AG04449 (cell line): ENCODE results near the gene MKLN1.

Experiments
- CTCF ChIA-PET: fragments of 350-600 bp; formaldehyde crosslinking; extraction: SDS; loops from one replicate; lab custom pipeline; 2021; ENCODE audit warnings: antibody characterized with exemption; lab: Yijun Ruan, JAX
- POLR2A ChIA-PET: fragments of 400-600, 350-600 bp; formaldehyde crosslinking; extraction: SDS; loops from one replicate; lab custom pipeline; 2020; ENCODE audit warnings: antibody characterized with exemption, inconsistent platforms; lab: Yijun Ruan, JAX
- DNase-seq: peaks from one replicate; pipeline ENCODE4 v3.0.0-alpha.2; 2010; ENCODE audit warnings: low read depth, low spot score
- H3K4me3 ChIP-seq: 2 replicates; pipeline ENCODE4 v1.5.1; 2011; ENCODE audit warnings: low read depth, mild to moderate bottlenecking, control low read depth, low read length
- TF ChIP-seq, protein P1 (sequence below): IDR thresholded peaks from one replicate; pipeline ENCODE4 v1.5.1; 2011; ENCODE audit warnings: mild to moderate bottlenecking, moderate library complexity, low read length, control low read depth, inconsistent platforms; ENCODE audit not compliant: insufficient read depth; ENCODE audit errors: missing control alignments

MKLN1 gene

DNA sequence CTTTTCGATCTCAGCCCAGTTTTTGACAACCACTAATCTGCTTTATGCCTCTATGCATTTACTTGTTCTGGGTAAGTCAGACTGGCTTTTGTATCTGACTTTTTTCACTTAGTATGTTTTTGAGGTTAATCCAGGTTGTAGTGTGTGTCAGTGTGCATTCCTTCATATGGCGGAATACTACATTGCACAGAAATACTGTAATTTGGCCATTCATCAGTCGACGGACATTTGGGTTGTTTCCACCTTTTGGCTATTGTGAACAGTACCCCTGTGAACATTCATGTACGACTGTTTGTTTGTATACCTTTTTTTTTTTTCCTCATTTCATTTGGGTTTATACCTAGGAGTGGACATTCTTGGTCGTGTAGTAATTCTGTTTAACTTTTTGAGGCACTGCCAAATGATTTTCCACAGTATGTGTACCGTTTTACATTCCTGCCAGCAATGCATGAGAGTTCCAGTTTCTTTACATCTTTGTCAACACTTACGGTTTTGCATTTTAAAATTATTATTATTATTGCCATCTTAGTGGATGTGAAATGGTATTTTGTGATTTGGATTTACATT lies 57.4 kb downstream of the MKLN1 start:
- no peak for DNase-seq
- TF ChIP-seq, protein P1, sequence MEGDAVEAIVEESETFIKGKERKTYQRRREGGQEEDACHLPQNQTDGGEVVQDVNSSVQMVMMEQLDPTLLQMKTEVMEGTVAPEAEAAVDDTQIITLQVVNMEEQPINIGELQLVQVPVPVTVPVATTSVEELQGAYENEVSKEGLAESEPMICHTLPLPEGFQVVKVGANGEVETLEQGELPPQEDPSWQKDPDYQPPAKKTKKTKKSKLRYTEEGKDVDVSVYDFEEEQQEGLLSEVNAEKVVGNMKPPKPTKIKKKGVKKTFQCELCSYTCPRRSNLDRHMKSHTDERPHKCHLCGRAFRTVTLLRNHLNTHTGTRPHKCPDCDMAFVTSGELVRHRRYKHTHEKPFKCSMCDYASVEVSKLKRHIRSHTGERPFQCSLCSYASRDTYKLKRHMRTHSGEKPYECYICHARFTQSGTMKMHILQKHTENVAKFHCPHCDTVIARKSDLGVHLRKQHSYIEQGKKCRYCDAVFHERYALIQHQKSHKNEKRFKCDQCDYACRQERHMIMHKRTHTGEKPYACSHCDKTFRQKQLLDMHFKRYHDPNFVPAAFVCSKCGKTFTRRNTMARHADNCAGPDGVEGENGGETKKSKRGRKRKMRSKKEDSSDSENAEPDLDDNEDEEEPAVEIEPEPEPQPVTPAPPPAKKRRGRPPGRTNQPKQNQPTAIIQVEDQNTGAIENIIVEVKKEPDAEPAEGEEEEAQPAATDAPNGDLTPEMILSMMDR: no peak
- ChIA-PET POLR2A (no interaction called here), CTCF (interaction anchor here (1.3 kb wide), 1 partner anchor 316 kb away, joined by 4 read pairs; no protein-coding TSS in a partner anchor)
- H3K4me3 ChIP-seq: no peak overlapping the region

DNA sequence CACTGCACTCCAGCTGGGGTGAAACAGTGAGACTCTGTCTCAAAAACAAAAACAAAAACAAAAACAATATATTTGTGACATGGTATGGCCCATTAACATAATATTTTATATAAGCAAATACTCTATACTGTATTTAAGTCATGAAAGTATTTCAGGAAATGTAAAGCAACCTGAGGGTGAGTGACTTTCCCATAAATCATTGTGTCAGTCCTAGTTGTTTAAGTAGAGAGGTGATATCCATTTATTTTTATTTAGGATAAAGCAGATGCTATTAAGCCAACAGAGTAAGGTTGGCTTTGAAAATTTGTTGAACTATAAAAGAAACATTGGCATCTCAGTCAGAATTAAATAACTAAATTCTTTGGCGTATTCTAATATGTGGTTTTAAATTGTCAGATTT lies 60.5 kb downstream of the MKLN1 start:
- DNase-seq: no peak
- H3K4me3 ChIP-seq: no peak overlapping the region
- CTCF ChIA-PET: no interaction called here
- TF ChIP-seq, protein P1: no peak
- POLR2A ChIA-PET: no interaction called here

DNA sequence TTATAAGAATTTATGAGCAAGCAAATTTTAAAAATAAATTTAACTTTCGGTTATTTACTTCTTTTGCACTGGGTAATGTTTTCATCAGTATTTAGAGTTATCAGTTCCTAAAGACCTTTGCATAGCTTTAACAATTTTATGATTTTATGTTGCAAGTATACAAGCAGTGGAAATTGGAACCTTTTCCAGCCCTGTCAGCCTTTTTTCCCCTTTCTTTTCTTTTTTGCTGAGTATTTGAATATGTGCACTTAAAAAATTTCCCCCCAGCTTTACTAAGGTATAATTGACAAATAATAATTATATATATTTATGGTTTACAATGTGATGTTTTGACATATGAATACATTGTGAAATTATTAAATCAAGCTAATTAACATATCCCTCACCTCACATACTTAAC lies 62.6 kb downstream of the MKLN1 start:
- no peak overlapping the region for H3K4me3 ChIP-seq
- ChIA-PET CTCF (interaction anchor here (1.7 to 1.8 kb wide), 2 partner anchors 19 to 319 kb away, joined by 4 read pairs; no protein-coding TSS in a partner anchor), POLR2A (no interaction called here)
- no peak for DNase-seq
- TF ChIP-seq, protein P1: no peak

DNA sequence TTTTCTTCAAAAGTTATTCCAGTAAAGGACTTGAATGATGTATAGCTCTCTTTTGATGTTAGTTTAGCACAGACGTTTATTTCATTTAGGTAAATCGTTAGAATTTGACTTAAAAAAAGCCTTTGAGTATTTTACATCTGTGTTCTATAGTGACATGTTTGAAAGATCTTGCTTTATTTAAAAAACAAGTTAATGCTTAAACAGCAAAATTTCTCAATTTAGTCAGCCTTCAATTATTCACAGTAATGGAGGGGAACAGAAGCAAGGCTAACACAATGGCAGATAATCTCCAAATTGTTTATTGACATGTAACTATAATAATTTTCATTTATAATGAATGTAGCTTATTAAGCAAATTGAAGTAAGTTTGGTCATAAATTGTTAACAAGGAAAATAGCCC lies 63.5 kb downstream of the MKLN1 start:
- TF ChIP-seq, protein P1: no peak
- ChIA-PET POLR2A (no interaction called here), CTCF (interaction anchor here (1.7 to 1.8 kb wide), 2 partner anchors 18 to 320 kb away, joined by 4 read pairs; no protein-coding TSS in a partner anchor)
- no peak for DNase-seq
- no peak overlapping the region for H3K4me3 ChIP-seq

DNA sequence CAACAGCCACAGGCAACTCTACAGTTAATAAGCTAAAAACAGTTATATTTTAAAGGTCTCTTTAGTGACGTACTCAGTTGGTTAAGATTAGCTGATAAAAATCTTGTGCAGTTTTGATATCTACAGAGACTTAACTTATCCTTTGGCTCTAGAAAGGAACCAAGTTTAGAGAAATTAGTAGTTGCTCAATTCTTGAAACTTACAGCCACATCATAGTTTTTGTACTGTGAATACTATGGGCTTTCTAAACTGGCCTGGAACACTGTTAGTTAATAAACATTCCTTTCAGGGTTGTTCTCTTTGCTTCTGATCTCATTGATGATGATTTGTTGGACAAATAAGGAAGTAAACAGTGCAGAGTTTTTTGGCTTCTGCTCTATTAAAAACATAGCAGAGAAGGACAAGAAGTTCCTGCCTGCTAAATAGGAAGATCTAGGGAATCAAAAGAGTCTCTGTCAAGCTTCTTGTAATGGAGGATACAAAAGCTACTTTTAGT lies 73.1 kb downstream of the MKLN1 start:
- POLR2A ChIA-PET: no interaction called here
- TF ChIP-seq, protein P1: no peak
- DNase-seq: no peak
- no peak overlapping the region for H3K4me3 ChIP-seq
- CTCF ChIA-PET: interaction anchor here (1.4 kb wide), 2 partner anchors 22 to 331 kb away, joined by 3 to 5 read pairs; no protein-coding TSS in a partner anchor

DNA sequence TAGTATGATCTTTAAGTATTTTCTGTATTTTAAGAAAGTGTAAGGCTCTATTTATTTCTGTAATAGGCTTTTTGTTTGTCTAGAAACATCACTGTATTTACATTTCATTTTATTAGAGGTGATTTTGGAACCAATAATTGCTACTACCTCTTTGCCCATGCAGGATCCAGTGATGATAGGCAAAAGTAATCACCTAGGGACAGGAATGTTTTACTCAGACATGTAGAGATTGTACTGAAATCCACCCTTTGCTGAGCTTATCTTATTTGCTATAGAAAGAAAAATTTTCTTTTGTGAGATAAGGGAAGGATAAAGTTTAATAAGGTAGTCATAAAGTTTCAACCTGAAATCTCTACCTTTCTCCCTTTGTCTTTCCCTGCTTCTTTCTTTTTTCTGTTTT lies 73.5 kb downstream of the MKLN1 start:
- no peak for DNase-seq
- no peak overlapping the region for H3K4me3 ChIP-seq
- POLR2A ChIA-PET: no interaction called here
- TF ChIP-seq, protein P1: no peak
- CTCF ChIA-PET: interaction anchor here (1.4 kb wide), 2 partner anchors 21 to 331 kb away, joined by 3 to 5 read pairs; no protein-coding TSS in a partner anchor
